ENCODE results near the gene SLX4. TPM values are rescaled to one million over a fixed set of nuclear protein-coding genes. Genes with fewer than 3 reads are reported as not detected.

SLX4 gene
- total RNA-seq, 2 experiments from 2014 or later: 13.4 to 15.3 TPM

- Mint-ChIP-seq H3K27ac (no peak overlapping the region), H3K36me3 (peaks cover 27% of the 10 kb centered on the region), H3K9me3 (no peaks in the 10 kb centered on the region), H3K27me3 (no peaks in the 10 kb centered on the region), H3K4me3 (no peak overlapping the region), H3K4me1 (ENCODE audit: low read depth) (peaks cover 21% of the 10 kb centered on the region)
- intact Hi-C loops (cut with micrococcal nuclease): no loop called here
- no peak for DNase-seq
- CTCF ChIA-PET: interaction anchor here (1.0 kb wide), 1 partner anchor 23 kb away, joined by 3 read pairs; no protein-coding TSS in a partner anchor
- POLR2A ChIA-PET: no interaction called here
These were observed 3.3 kb downstream of the SLX4 start for GRCh38 chr16:3608069-3608468.

GRCh38 chr16:3607634-3608033 lies 3.8 kb downstream of the SLX4 start:
- H3K9me3 Mint-ChIP-seq: no peaks in the 10 kb centered on the region
- H3K36me3 Mint-ChIP-seq: peaks cover 28% of the 10 kb centered on the region
- no peak for DNase-seq
- H3K4me1 Mint-ChIP-seq (ENCODE audit: low read depth): peaks cover 17% of the 10 kb centered on the region
- no peaks in the 10 kb centered on the region for H3K27me3 Mint-ChIP-seq
- no peak overlapping the region for H3K27ac Mint-ChIP-seq
- ChIA-PET POLR2A (no interaction called here), CTCF (interaction anchor here (1.0 kb wide), 1 partner anchor 23 kb away, joined by 3 read pairs; no protein-coding TSS in a partner anchor)
- no peak overlapping the region for H3K4me3 Mint-ChIP-seq
- intact Hi-C loops (cut with micrococcal nuclease): no loop called here

- Mint-ChIP-seq H3K4me3 (no peak overlapping the region), H3K9me3 (no peaks in the 10 kb centered on the region), H3K4me1 (ENCODE audit: low read depth) (peaks cover 15% of the 10 kb centered on the region), H3K27ac (no peak overlapping the region), H3K27me3 (no peaks in the 10 kb centered on the region), H3K36me3 (peaks cover 30% of the 10 kb centered on the region)
- ChIA-PET CTCF (interaction anchor here (1.0 kb wide), 1 partner anchor 24 kb away, joined by 3 read pairs; no protein-coding TSS in a partner anchor), POLR2A (no interaction called here)
- no peak for DNase-seq
- intact Hi-C loops (cut with micrococcal nuclease): no loop called here
These were observed 4.2 kb downstream of the SLX4 start for GRCh38 chr16:3607161-3607560.

- H3K36me3 Mint-ChIP-seq: peaks cover 29% of the 10 kb centered on the region
- no peaks in the 10 kb centered on the region for H3K27me3 Mint-ChIP-seq
- POLR2A ChIA-PET: no interaction called here
- intact Hi-C loops (cut with micrococcal nuclease): no loop called here
- CTCF ChIA-PET: no interaction called here
- no peak overlapping the region for H3K4me3 Mint-ChIP-seq
- no peak overlapping the region for H3K27ac Mint-ChIP-seq
- H3K9me3 Mint-ChIP-seq: no peaks in the 10 kb centered on the region
- peaks cover 10% of the 10 kb centered on the region for H3K4me1 Mint-ChIP-seq (ENCODE audit: low read depth)
- DNase-seq: no peak
These were observed 5.0 kb downstream of the SLX4 start for GRCh38 chr16:3606441-3606840.

GRCh38 chr16:3602320-3602653 lies 9.1 kb downstream of the SLX4 start:
- intact Hi-C loops (cut with micrococcal nuclease): no loop called here
- no peak for DNase-seq
- H3K9me3 Mint-ChIP-seq: no peaks in the 10 kb centered on the region
- H3K36me3 Mint-ChIP-seq: peaks cover 42% of the 10 kb centered on the region
- no peaks in the 10 kb centered on the region for H3K27me3 Mint-ChIP-seq
- H3K4me3 Mint-ChIP-seq: no peak overlapping the region
- H3K27ac Mint-ChIP-seq: no peak overlapping the region
- POLR2A ChIA-PET: no interaction called here
- CTCF ChIA-PET: no interaction called here
- H3K4me1 Mint-ChIP-seq (ENCODE audit: low read depth): no peaks in the 10 kb centered on the region

- Mint-ChIP-seq H3K36me3 (peaks cover 41% of the 10 kb centered on the region), H3K27me3 (no peaks in the 10 kb centered on the region), H3K4me3 (no peak overlapping the region), H3K4me1 (ENCODE audit: low read depth) (no peaks in the 10 kb centered on the region), H3K27ac (no peak overlapping the region), H3K9me3 (no peaks in the 10 kb centered on the region)
- POLR2A ChIA-PET: no interaction called here
- DNase-seq: no peak
- CTCF ChIA-PET: no interaction called here
- intact Hi-C loops (cut with micrococcal nuclease): no loop called here
These were observed 9.6 kb downstream of the SLX4 start for GRCh38 chr16:3601614-3602319.

GRCh38 chr16:3599922-3600321 lies 11.5 kb downstream of the SLX4 start:
- ChIA-PET POLR2A (no interaction called here), CTCF (interaction anchor here (0.9 kb wide), 1 partner anchor 45 kb away, joined by 3 read pairs; no protein-coding TSS in a partner anchor)

GRCh38 chr16:3599121-3599520 lies 12.3 kb downstream of the SLX4 start:
- Mint-ChIP-seq H3K4me3 (no peak overlapping the region), H3K9me3 (no peaks in the 10 kb centered on the region), H3K27ac (no peak overlapping the region), H3K4me1 (ENCODE audit: low read depth) (no peaks in the 10 kb centered on the region), H3K36me3 (peaks cover 38% of the 10 kb centered on the region), H3K27me3 (no peaks in the 10 kb centered on the region)
- intact Hi-C loops (cut with micrococcal nuclease): no loop called here
- CTCF ChIA-PET: no interaction called here
- no peak for DNase-seq
- POLR2A ChIA-PET: no interaction called here

More at GRCh38 chr16:3599922-3600321, 11.5 kb downstream of the SLX4 start:
- Mint-ChIP-seq H3K36me3 (peaks cover 41% of the 10 kb centered on the region), H3K4me3 (no peak overlapping the region), H3K9me3 (no peaks in the 10 kb centered on the region), H3K4me1 (ENCODE audit: low read depth) (no peaks in the 10 kb centered on the region), H3K27ac (no peak overlapping the region), H3K27me3 (no peaks in the 10 kb centered on the region)
- DNase-seq: no peak
- intact Hi-C loops (cut with micrococcal nuclease): no loop called here

GRCh38 chr16:3598236-3598635 lies 13.2 kb downstream of the SLX4 start:
- H3K27me3 Mint-ChIP-seq: no peaks in the 10 kb centered on the region
- intact Hi-C loops (cut with micrococcal nuclease): no loop called here
- ChIA-PET CTCF (no interaction called here), POLR2A (no interaction called here)
- H3K9me3 Mint-ChIP-seq: no peaks in the 10 kb centered on the region
- no peak overlapping the region for H3K4me3 Mint-ChIP-seq
- no peak overlapping the region for H3K27ac Mint-ChIP-seq
- no peak for DNase-seq
- no peaks in the 10 kb centered on the region for H3K4me1 Mint-ChIP-seq (ENCODE audit: low read depth)
- H3K36me3 Mint-ChIP-seq: peaks cover 30% of the 10 kb centered on the region

GRCh38 chr16:3597676-3598075 lies 13.7 kb downstream of the SLX4 start:
- CTCF ChIA-PET: no interaction called here
- intact Hi-C loops (cut with micrococcal nuclease): no loop called here
- H3K9me3 Mint-ChIP-seq: no peaks in the 10 kb centered on the region
- H3K27ac Mint-ChIP-seq: no peak overlapping the region
- H3K27me3 Mint-ChIP-seq: no peaks in the 10 kb centered on the region
- H3K4me1 Mint-ChIP-seq (ENCODE audit: low read depth): no peaks in the 10 kb centered on the region
- peaks cover 28% of the 10 kb centered on the region for H3K36me3 Mint-ChIP-seq
- no peak for DNase-seq
- no peak overlapping the region for H3K4me3 Mint-ChIP-seq
- POLR2A ChIA-PET: no interaction called here

- no peaks in the 10 kb centered on the region for H3K27me3 Mint-ChIP-seq
- H3K9me3 Mint-ChIP-seq: no peaks in the 10 kb centered on the region
- intact Hi-C loops (cut with micrococcal nuclease): no loop called here
- ChIA-PET POLR2A (no interaction called here), CTCF (no interaction called here)
- no peak for DNase-seq
- H3K4me1 Mint-ChIP-seq (ENCODE audit: low read depth): no peaks in the 10 kb centered on the region
- peaks cover 25% of the 10 kb centered on the region for H3K36me3 Mint-ChIP-seq
- H3K27ac Mint-ChIP-seq: no peak overlapping the region
- H3K4me3 Mint-ChIP-seq: no peak overlapping the region
These were observed 14.2 kb downstream of the SLX4 start for GRCh38 chr16:3597226-3597625.

GRCh38 chr16:3596101-3596861 lies 15.1 kb downstream of the SLX4 start:
- DNase-seq: no peak
- POLR2A ChIA-PET: no interaction called here
- Mint-ChIP-seq H3K9me3 (no peaks in the 10 kb centered on the region), H3K4me1 (ENCODE audit: low read depth) (no peaks in the 10 kb centered on the region), H3K36me3 (peaks cover 19% of the 10 kb centered on the region), H3K27me3 (no peaks in the 10 kb centered on the region), H3K27ac (no peak overlapping the region), H3K4me3 (no peak overlapping the region)
- intact Hi-C loops (cut with micrococcal nuclease): no loop called here
- CTCF ChIA-PET: no interaction called here

- no peaks in the 10 kb centered on the region for H3K27me3 Mint-ChIP-seq
- CTCF ChIA-PET: no interaction called here
These were observed 15.8 kb downstream of the SLX4 start for GRCh38 chr16:3595521-3596021.

More at GRCh38 chr16:3595521-3596021, 15.8 kb downstream of the SLX4 start:
- intact Hi-C loops (cut with micrococcal nuclease): no loop called here
- Mint-ChIP-seq H3K4me1 (ENCODE audit: low read depth) (no peaks in the 10 kb centered on the region), H3K36me3 (peaks cover 21% of the 10 kb centered on the region), H3K27ac (no peak overlapping the region), H3K4me3 (no peak overlapping the region), H3K9me3 (no peaks in the 10 kb centered on the region)
- POLR2A ChIA-PET: no interaction called here
- DNase-seq: no peak
